Calu3 (cell line): Measurements from ENCODE around the gene CCDC93. TPM values are rescaled to one million over a fixed set of nuclear protein-coding genes. Genes with fewer than 3 reads are reported as not detected.

Experiments
- BruUV-seq: library from RNA; stranded (reverse); fragments of 400-500 nt; replicated peaks from 2 replicates; lab custom pipeline; 2021; lab: Mats Ljungman, UMichigan
- CTCF ChIA-PET: fragments of 300-600 bp; sonication (Branson Sonifier 250); formaldehyde crosslinking; loops from one replicate; lab custom pipeline; 2022; ENCODE audit warnings: antibody characterized with exemption; lab: Charles Lee
- DNase-seq: peaks from one replicate; pipeline ENCODE4 v3.0.0; 2022
- H3K27ac Mint-ChIP-seq: one replicate; pipeline ENCODE4 v1.8.0; 2022; ENCODE audit warnings: mixed read lengths; ENCODE audit not compliant: unreplicated experiment
- H3K27me3 Mint-ChIP-seq: one replicate; pipeline ENCODE4 v1.8.0; 2022; ENCODE audit warnings: mixed read lengths; ENCODE audit not compliant: unreplicated experiment
- H3K36me3 Mint-ChIP-seq: one replicate; pipeline ENCODE4 v1.8.0; 2022; ENCODE audit warnings: mild to moderate bottlenecking, moderate library complexity, mixed read lengths; ENCODE audit not compliant: insufficient read depth, unreplicated experiment
- H3K4me1 Mint-ChIP-seq: one replicate; pipeline ENCODE4 v1.8.0; 2022; ENCODE audit warnings: mild to moderate bottlenecking, low read depth, mixed read lengths; ENCODE audit not compliant: unreplicated experiment
- H3K4me3 Mint-ChIP-seq: one replicate; pipeline ENCODE4 v1.8.0; 2022; ENCODE audit warnings: mild to moderate bottlenecking, low read depth, moderate library complexity, mixed read lengths; ENCODE audit not compliant: unreplicated experiment
- H3K9me3 Mint-ChIP-seq: one replicate; pipeline ENCODE4 v1.8.0; 2022; ENCODE audit warnings: low read depth, mixed read lengths; ENCODE audit not compliant: unreplicated experiment
- CTCF ChIP-seq: fragments of 200-600 bp; IDR thresholded peaks from one replicate; pipeline ENCODE4 v1.8.0; 2022; ENCODE audit warnings: antibody characterized with exemption; ENCODE audit not compliant: unreplicated experiment
- intact Hi-C: fragments of 100-400 bp; cut with micrococcal nuclease; formaldehyde crosslinking; loops from one replicate; pipeline ENCODE4 v1.10.0; 2022; ENCODE audit not compliant: unreplicated experiment
- total RNA-seq: library from RNA; stranded (reverse); gene quantifications from 2 replicates; pipeline ENCODE4 v1.2.3, GENCODE V29; 2022

Gene CCDC93
- total RNA-seq, 1 experiment from 2014 or later, result 57.3 TPM

GRCh38 chr2:117944816-117945215 lies 69.1 kb downstream of the CCDC93 start:
- no peak for TF ChIP-seq CTCF
- CTCF ChIA-PET, result no interaction called here
- H3K27ac Mint-ChIP-seq, result no peak overlapping the region
- no peak overlapping the region for H3K4me3 Mint-ChIP-seq
- intact Hi-C loops, result no loop called here
- peaks cover 23% of the 10 kb centered on the region for H3K36me3 Mint-ChIP-seq
- DNase-seq, result no peak
- no peaks in the 10 kb centered on the region for H3K9me3 Mint-ChIP-seq
- H3K4me1 Mint-ChIP-seq, result no peaks in the 10 kb centered on the region
- no TSS peak for BruUV-seq
- no peaks in the 10 kb centered on the region for H3K27me3 Mint-ChIP-seq

- Mint-ChIP-seq H3K4me3 (no peak overlapping the region), H3K9me3 (no peaks in the 10 kb centered on the region), H3K27me3 (no peaks in the 10 kb centered on the region), H3K27ac (no peak overlapping the region), H3K4me1 (no peaks in the 10 kb centered on the region), H3K36me3 (peaks cover 28% of the 10 kb centered on the region)
- no peak for DNase-seq
- no TSS peak for BruUV-seq
- CTCF ChIA-PET, result no interaction called here
- intact Hi-C loops, result no loop called here
- no peak for TF ChIP-seq CTCF
Measured at GRCh38 chr2:117943013-117943672, 70.7 kb downstream of the CCDC93 start.

GRCh38 chr2:117942551-117942950 lies 71.3 kb downstream of the CCDC93 start:
- intact Hi-C loops, result no loop called here
- H3K27me3 Mint-ChIP-seq, result no peaks in the 10 kb centered on the region
- CTCF ChIA-PET, result no interaction called here
- no TSS peak for BruUV-seq
- H3K27ac Mint-ChIP-seq, result no peak overlapping the region
- peaks cover 22% of the 10 kb centered on the region for H3K36me3 Mint-ChIP-seq
- H3K4me1 Mint-ChIP-seq, result no peaks in the 10 kb centered on the region
- no peaks in the 10 kb centered on the region for H3K9me3 Mint-ChIP-seq
- no peak for TF ChIP-seq CTCF
- DNase-seq, result no peak
- H3K4me3 Mint-ChIP-seq, result no peak overlapping the region

GRCh38 chr2:117941693-117942092 lies 72.2 kb downstream of the CCDC93 start:
- CTCF ChIA-PET, result no interaction called here
- intact Hi-C loops, result no loop called here
- BruUV-seq, result no TSS peak
- Mint-ChIP-seq H3K27me3 (no peaks in the 10 kb centered on the region), H3K4me3 (no peak overlapping the region), H3K4me1 (no peaks in the 10 kb centered on the region), H3K9me3 (no peaks in the 10 kb centered on the region), H3K36me3 (peaks cover 17% of the 10 kb centered on the region), H3K27ac (no peak overlapping the region)
- no peak for TF ChIP-seq CTCF
- no peak for DNase-seq
